HG03565 (cell line): ENCODE results near the gene RIMS1.
A peak's percentile ranks its signal among the peaks of the same experiment; 100 is the strongest.

ENCODE experiments used
- ATAC-seq: cut with Tn5 transposase; IDR thresholded peaks from one replicate; pipeline ENCODE4 v1.9.1; 2021; ENCODE audit warnings: mild to moderate bottlenecking, moderate library complexity; ENCODE audit not compliant: unreplicated experiment

Gene RIMS1

GRCh38 chr6:71886184-71887005 lies at the start of gene RIMS1:
Gene RIMS1, plus strand, starts transcription at chr6:71886550. Its CDS starts 474 bp downstream, at chr6:71887024.
- peak; percentile 83 for ATAC-seq

GRCh38 chr6:71851214-71851613 lies 35.1 kb upstream of the RIMS1 start:
- no peak for ATAC-seq

- ATAC-seq: no peak
Observed at GRCh38 chr6:71852948-71853347, 33.4 kb upstream of the RIMS1 start.

- ATAC-seq: no peak
Observed at GRCh38 chr6:71855406-71855805, 30.9 kb upstream of the RIMS1 start.

GRCh38 chr6:71879016-71879415 lies 7.3 kb upstream of the RIMS1 start:
- no peak for ATAC-seq

- ATAC-seq: no peak
Observed at GRCh38 chr6:71887006-71887743, 825 bp downstream of the RIMS1 start.

GRCh38 chr6:71887744-71888230 lies 1.4 kb downstream of the RIMS1 start:
- no peak for ATAC-seq

GRCh38 chr6:71888756-71889340 lies 2.5 kb downstream of the RIMS1 start:
- no peak for ATAC-seq

GRCh38 chr6:71889366-71889765 lies 3.0 kb downstream of the RIMS1 start:
- ATAC-seq: no peak

GRCh38 chr6:71892641-71893040 lies 6.3 kb downstream of the RIMS1 start:
- ATAC-seq: no peak

- ATAC-seq: no peak
Observed at GRCh38 chr6:71900642-71901041, 14.3 kb downstream of the RIMS1 start.

- ATAC-seq: peak; percentile 77
Observed at GRCh38 chr6:71902261-71902660, 15.9 kb downstream of the RIMS1 start.

GRCh38 chr6:71906813-71907212 lies 20.5 kb downstream of the RIMS1 start:
- no peak for ATAC-seq

GRCh38 chr6:71908162-71908765 lies 21.9 kb downstream of the RIMS1 start:
- ATAC-seq: peak; percentile 88

- ATAC-seq: no peak
Observed at GRCh38 chr6:71913444-71914234, 27.3 kb downstream of the RIMS1 start.

- no peak for ATAC-seq
Observed at GRCh38 chr6:71929047-71929446, 42.7 kb downstream of the RIMS1 start.

GRCh38 chr6:71933881-71934280 lies 47.5 kb downstream of the RIMS1 start:
- ATAC-seq: no peak

GRCh38 chr6:71965404-71965803 lies 79.1 kb downstream of the RIMS1 start:
- ATAC-seq: no peak

GRCh38 chr6:71967436-71967835 lies 81.1 kb downstream of the RIMS1 start:
- no peak for ATAC-seq

GRCh38 chr6:71977884-71978283 lies 91.5 kb downstream of the RIMS1 start:
- ATAC-seq: no peak
